ENCODE data around the gene GRM8.

DNA sequence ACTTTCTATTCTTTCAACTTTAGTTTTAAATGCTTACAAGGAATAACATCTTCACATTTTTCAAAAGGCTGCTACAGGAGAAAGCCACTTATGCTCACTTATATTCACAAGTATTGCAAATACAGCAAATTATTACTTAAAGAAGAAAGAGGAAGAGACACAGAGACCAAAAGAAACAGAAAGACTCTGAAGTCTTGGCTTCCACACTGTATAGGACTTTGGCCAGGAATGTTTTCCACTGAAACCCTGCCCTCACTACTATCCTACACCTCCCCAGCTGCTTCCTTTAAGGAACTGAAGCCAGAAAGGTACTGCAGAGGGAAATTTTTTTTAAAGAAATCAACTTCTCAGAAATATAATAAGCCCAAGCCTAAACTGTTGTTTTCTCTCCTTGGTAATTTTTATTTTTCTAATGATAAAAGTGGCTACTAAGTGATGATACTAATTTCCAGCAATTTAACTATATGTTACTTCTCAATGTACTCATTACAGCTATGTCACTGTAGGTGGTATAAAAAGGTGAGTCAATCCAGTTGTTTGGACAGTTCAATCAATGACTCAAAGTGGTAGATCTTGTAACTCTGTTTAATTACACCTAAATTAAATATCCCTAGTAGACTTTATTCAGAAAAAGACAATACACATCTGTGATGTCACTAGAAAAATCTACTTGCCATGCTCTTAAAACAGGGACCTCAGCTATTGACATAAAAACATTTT, 231.6 kb downstream of the GRM8 start:
- no peak for TF ChIP-seq ZNF70 (CRISPR knock-in tag; IDR thresholded peaks at IDR 0.05)
- TF ChIP-seq POU6F1 (CRISPR knock-in tag; IDR thresholded peaks at IDR 0.05; ENCODE audit: borderline replicate concordance, low read depth), result no peak
- TF ChIP-seq CSDC2 (CRISPR knock-in tag; IDR thresholded peaks at IDR 0.05), result no peak
- TF ChIP-seq TCF4 (CRISPR knock-in tag; IDR thresholded peaks at IDR 0.05; ENCODE audit: borderline replicate concordance), result no peak
- TF ChIP-seq ZC3H10 (CRISPR knock-in tag; IDR thresholded peaks at IDR 0.05), result no peak
- no peak for TF ChIP-seq ARNTL (CRISPR knock-in tag; IDR thresholded peaks at IDR 0.05; ENCODE audit: borderline replicate concordance, low read depth)
- no peak for TF ChIP-seq RARB (CRISPR knock-in tag; IDR thresholded peaks at IDR 0.05)
